ENCODE results near the gene ACTL7B.

The ACTL7B gene

DNA sequence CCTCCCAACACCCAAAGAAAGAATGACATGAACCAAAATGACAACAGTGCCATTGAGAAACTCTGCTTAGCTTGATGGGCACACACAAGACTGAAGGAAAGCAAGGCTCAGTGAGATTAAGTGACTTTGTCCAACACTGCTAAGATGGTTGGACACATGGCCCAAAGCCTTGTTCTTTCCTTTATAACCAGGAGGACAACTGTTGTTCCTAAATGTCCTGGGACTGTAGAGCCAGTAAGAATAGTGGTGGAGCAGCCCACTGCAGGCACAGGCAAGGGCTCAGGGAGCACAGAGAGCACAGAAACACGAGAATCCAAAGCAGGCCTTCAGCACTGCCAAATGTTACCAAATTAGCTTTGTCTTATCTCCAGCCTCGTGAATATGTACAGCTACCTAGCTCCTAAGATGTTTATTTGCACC lies 10.2 kb upstream of the ACTL7B start:
- Histone ChIP-seq H3K4me1 (ENCODE audit: control insufficient read depth, low read depth, low read length) (no peaks in the 10 kb centered on the region), H3K27me3 (ENCODE audit: control insufficient read depth, insufficient read depth, low read length) (no peaks in the 10 kb centered on the region), H3K27ac (ENCODE audit: low read length) (no peak overlapping the region), H3K9me3 (ENCODE audit: control insufficient read depth, low read depth, low read length) (no peaks in the 10 kb centered on the region), H3K9ac (ENCODE audit: low read length) (no peak overlapping the region), H3K36me3 (ENCODE audit: control insufficient read depth, low read depth, low read length) (peaks cover 8% of the 10 kb centered on the region), H3K4me3 (ENCODE audit: low read length) (no peak overlapping the region)

DNA sequence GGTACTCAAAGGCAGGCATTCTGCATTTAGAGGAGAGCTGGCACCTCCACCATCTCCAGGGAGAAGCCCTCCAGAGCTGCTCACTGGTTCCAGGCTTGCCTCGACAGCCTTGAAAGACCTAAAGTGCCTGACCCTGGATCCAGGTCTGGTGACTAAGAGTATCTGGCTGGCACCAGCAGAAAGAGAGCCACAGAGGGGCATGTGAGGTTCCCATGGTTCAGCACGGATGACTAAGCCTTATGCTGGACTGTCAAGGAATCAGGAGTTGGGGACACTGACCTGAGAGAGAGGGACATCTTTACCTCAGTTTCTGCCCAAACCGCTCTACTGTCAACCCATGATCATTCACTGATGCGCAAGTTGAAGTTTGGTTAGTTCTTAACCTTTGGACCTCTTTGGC lies 9.3 kb upstream of the ACTL7B start:
- Histone ChIP-seq H3K27ac (ENCODE audit: low read length) (no peak overlapping the region), H3K36me3 (ENCODE audit: control insufficient read depth, low read depth, low read length) (peaks cover 6% of the 10 kb centered on the region), H3K4me3 (ENCODE audit: low read length) (no peak overlapping the region), H3K9me3 (ENCODE audit: control insufficient read depth, low read depth, low read length) (no peaks in the 10 kb centered on the region), H3K4me1 (ENCODE audit: control insufficient read depth, low read depth, low read length) (no peaks in the 10 kb centered on the region), H3K9ac (ENCODE audit: low read length) (no peak overlapping the region), H3K27me3 (ENCODE audit: control insufficient read depth, insufficient read depth, low read length) (no peaks in the 10 kb centered on the region)

DNA sequence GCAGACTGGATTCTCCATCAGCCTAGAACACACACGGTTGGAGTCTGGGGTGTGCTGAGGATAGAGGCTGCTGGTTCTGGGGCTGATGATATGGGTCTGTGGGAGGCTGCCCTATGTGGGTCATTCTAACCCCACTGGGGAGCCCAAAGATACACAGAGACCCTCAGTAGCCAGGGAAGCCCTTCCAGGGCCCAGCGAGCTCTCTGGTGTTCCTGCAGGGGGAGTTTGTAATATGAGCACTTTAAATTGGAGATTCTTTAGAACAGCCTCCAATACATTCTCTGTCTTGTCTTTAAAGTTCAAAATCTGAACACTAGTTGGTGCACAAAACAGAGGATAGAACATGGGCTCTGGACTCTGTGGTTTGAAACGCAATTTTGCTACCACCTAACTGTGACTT lies 8.7 kb upstream of the ACTL7B start:
- H3K9ac ChIP-seq (ENCODE audit: low read length), result no peak overlapping the region
- no peaks in the 10 kb centered on the region for H3K4me1 ChIP-seq (ENCODE audit: control insufficient read depth, low read depth, low read length)
- peaks cover 6% of the 10 kb centered on the region for H3K36me3 ChIP-seq (ENCODE audit: control insufficient read depth, low read depth, low read length)
- no peaks in the 10 kb centered on the region for H3K27me3 ChIP-seq (ENCODE audit: control insufficient read depth, insufficient read depth, low read length)
- H3K4me3 ChIP-seq (ENCODE audit: low read length), result no peak overlapping the region
- no peak overlapping the region for H3K27ac ChIP-seq (ENCODE audit: low read length)
- no peaks in the 10 kb centered on the region for H3K9me3 ChIP-seq (ENCODE audit: control insufficient read depth, low read depth, low read length)

DNA sequence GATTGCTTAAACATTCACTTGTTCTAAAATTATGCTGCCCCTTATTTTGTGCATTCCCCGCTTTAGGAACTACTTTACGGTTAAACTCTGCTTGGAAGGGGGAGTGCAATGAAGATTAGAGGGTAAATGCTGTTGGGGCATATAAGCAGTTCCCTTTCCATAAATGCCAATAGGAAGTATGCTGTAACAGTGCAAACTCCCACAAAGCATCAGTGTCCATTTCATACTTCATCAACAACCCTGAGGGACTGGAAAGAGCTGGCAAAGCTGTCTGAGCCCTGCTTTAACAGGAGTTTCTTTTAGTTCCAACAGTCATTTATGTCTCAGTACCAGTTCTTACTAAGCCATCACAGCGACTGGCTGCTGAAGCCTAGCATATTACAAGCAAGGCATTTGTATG lies 8.1 kb upstream of the ACTL7B start:
- Histone ChIP-seq H3K36me3 (ENCODE audit: control insufficient read depth, low read depth, low read length) (peaks cover 4% of the 10 kb centered on the region), H3K4me1 (ENCODE audit: control insufficient read depth, low read depth, low read length) (no peaks in the 10 kb centered on the region), H3K27me3 (ENCODE audit: control insufficient read depth, insufficient read depth, low read length) (no peaks in the 10 kb centered on the region), H3K27ac (ENCODE audit: low read length) (no peak overlapping the region), H3K4me3 (ENCODE audit: low read length) (no peak overlapping the region), H3K9me3 (ENCODE audit: control insufficient read depth, low read depth, low read length) (no peaks in the 10 kb centered on the region), H3K9ac (ENCODE audit: low read length) (no peak overlapping the region)

DNA sequence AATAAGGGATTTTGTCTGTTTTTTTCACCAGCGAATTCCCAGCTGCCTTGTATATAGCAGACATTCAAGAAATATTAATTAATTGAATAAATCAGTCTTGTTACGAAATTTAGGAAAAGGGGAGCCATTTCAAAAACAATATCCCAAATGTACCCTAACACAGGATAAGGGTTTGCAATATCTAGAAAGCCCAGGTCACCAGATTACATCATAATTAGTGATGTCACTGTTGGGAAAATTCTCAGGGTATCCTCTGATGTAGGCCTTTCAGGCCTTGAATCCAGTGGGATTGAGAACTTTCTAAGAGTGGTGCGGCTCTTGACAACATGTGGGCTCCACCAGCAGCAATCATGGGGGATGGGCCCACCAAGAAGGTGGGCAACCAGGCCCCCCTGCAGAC lies 6.2 kb upstream of the ACTL7B start, which contains the start of gene ACTL7A:
Gene ACTL7A (plus strand): TSS at position 270 of the 400 bp plus-strand sequence. CDS start 57 bp downstream, at position 327.
- Histone ChIP-seq H3K27ac (ENCODE audit: low read length) (no peak within 1 kb of the TSS), H3K9ac (ENCODE audit: low read length) (no peak within 1 kb of the TSS), H3K4me1 (ENCODE audit: control insufficient read depth, low read depth, low read length) (no peaks in the 10 kb centered on the region), H3K4me3 (ENCODE audit: low read length) (no peak within 1 kb of the TSS), H3K36me3 (ENCODE audit: control insufficient read depth, low read depth, low read length) (no peaks in the 10 kb centered on the region), H3K27me3 (ENCODE audit: control insufficient read depth, insufficient read depth, low read length) (no peaks in the 10 kb centered on the region), H3K9me3 (ENCODE audit: control insufficient read depth, low read depth, low read length) (no peaks in the 10 kb centered on the region)

DNA sequence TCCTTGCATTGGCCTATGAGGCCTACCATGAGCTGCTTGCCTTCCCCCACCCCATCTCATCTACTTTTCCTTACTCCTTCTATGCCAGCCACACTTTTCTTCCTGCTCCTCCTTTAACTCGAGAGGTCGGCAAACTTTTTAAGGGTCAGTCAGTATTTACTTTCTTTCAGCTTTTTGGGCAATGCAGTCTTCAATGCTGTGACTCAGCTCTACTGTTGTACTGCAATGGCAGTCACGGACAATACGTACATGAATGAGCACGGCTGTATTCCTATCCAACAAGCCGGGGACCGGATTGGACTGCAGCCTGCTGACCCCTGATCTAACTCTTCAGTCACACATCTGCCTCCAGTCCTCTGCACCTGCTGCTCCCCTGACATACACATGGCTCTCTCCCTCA lies 5.7 kb upstream of the ACTL7B start:
- H3K27ac ChIP-seq (ENCODE audit: low read length), result no peak overlapping the region
- no peaks in the 10 kb centered on the region for H3K27me3 ChIP-seq (ENCODE audit: control insufficient read depth, insufficient read depth, low read length)
- no peaks in the 10 kb centered on the region for H3K9me3 ChIP-seq (ENCODE audit: control insufficient read depth, low read depth, low read length)
- H3K36me3 ChIP-seq (ENCODE audit: control insufficient read depth, low read depth, low read length), result no peaks in the 10 kb centered on the region
- no peak overlapping the region for H3K9ac ChIP-seq (ENCODE audit: low read length)
- H3K4me1 ChIP-seq (ENCODE audit: control insufficient read depth, low read depth, low read length), result no peaks in the 10 kb centered on the region
- no peak overlapping the region for H3K4me3 ChIP-seq (ENCODE audit: low read length)

DNA sequence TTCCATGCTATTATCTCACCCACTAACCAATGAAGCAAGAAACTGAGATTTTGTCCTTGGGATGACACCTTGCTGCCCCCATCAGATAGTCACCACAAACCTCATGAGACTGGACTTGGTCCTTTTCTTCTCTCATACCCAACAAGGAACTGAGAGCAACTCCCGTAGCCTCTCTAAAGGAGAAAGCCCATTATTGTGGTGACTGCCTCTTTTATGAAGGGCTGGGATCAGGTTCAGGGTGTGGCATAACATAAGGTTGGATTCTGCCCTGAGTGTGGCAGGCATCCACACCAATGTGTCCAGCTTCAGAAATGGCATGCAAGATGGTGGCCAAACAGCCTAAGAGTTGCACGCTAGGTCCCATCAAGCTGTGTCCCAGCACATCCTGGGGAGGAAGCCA lies 5.0 kb upstream of the ACTL7B start:
- Histone ChIP-seq H3K27ac (ENCODE audit: low read length) (no peak overlapping the region), H3K36me3 (ENCODE audit: control insufficient read depth, low read depth, low read length) (no peaks in the 10 kb centered on the region), H3K9me3 (ENCODE audit: control insufficient read depth, low read depth, low read length) (no peaks in the 10 kb centered on the region), H3K9ac (ENCODE audit: low read length) (no peak overlapping the region), H3K4me3 (ENCODE audit: low read length) (no peak overlapping the region), H3K27me3 (ENCODE audit: control insufficient read depth, insufficient read depth, low read length) (no peaks in the 10 kb centered on the region), H3K4me1 (ENCODE audit: control insufficient read depth, low read depth, low read length) (no peaks in the 10 kb centered on the region)

DNA sequence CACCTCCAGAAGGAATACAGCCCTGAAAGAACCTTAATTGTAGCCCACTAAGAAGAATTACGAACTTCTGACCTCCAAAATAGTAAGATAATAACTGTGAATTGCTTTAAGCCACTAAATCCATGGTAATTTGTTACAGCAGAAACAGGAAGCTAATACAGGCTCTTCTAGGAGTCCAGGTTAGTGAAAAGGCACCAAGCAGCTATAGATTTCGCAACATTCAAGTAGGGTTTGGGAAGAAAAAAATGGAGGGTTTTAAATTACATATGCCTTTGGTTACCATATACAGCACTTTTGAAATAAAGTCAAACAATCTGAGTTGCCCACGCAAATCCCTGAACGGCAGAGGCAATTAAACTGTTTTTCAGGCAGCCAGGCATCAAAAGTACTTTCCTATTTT lies 4.6 kb upstream of the ACTL7B start:
- Histone ChIP-seq H3K4me1 (ENCODE audit: control insufficient read depth, low read depth, low read length) (no peaks in the 10 kb centered on the region), H3K9ac (ENCODE audit: low read length) (no peak overlapping the region), H3K4me3 (ENCODE audit: low read length) (no peak overlapping the region), H3K36me3 (ENCODE audit: control insufficient read depth, low read depth, low read length) (no peaks in the 10 kb centered on the region), H3K9me3 (ENCODE audit: control insufficient read depth, low read depth, low read length) (no peaks in the 10 kb centered on the region), H3K27me3 (ENCODE audit: control insufficient read depth, insufficient read depth, low read length) (no peaks in the 10 kb centered on the region), H3K27ac (ENCODE audit: low read length) (no peak overlapping the region)

DNA sequence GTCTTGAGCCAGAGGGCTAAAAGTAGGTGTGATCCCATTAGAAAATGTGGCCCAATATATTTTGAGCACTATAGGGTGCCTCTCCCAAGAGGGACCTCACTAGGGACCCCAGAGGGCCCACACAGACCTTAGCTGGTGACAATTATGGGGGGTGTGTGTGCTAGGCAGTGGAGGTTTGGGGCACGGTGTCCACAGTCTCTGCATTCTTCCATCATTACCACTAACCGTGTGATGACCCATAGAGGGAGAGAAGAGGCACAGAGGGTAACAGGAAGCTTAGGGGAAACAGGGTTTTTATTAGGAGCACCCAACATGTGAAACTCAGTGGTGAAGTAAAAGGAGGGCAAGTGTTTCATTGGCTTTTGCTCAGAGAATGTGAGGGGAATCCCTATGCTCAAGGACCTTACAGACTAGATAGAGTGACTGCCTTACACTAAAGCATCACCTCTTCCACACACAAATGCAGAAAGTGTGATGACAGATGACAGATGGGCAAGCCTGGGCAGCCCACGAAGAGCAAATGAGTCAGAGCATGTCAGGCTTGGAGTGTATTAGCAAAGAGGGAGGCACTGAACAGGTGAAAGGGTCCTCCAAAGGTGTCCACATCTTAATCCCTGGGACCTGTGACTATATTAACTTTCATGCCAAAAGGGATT lies 3.8 kb upstream of the ACTL7B start:
- no peaks in the 10 kb centered on the region for H3K4me1 ChIP-seq (ENCODE audit: control insufficient read depth, low read depth, low read length)
- no peak overlapping the region for H3K4me3 ChIP-seq (ENCODE audit: low read length)
- no peak overlapping the region for H3K9ac ChIP-seq (ENCODE audit: low read length)
- no peaks in the 10 kb centered on the region for H3K36me3 ChIP-seq (ENCODE audit: control insufficient read depth, low read depth, low read length)
- no peaks in the 10 kb centered on the region for H3K27me3 ChIP-seq (ENCODE audit: control insufficient read depth, insufficient read depth, low read length)
- H3K27ac ChIP-seq (ENCODE audit: low read length), result no peak overlapping the region
- H3K9me3 ChIP-seq (ENCODE audit: control insufficient read depth, low read depth, low read length), result no peaks in the 10 kb centered on the region

DNA sequence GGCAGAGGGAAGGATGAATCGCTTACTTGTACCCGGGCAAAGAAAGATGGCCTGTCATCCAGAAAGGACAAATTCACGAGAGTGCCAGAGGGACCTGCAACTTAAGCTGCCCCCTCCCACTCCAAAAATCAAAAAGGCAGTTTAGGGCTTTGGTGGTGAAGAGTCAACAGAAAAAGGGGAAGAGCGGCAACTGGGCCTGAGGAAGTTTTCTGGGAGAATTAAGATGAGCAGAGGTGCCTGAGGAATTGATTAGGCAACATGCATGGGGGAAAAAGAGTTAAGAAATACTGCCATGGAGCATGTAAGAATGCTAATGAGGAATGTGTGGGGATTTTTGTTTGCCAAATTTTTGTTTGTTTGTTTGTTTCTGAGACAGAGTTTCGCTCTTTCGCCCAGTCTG lies 1.8 kb upstream of the ACTL7B start:
- Histone ChIP-seq H3K9me3 (ENCODE audit: control insufficient read depth, low read depth, low read length) (no peaks in the 10 kb centered on the region), H3K27me3 (ENCODE audit: control insufficient read depth, insufficient read depth, low read length) (no peaks in the 10 kb centered on the region), H3K4me1 (ENCODE audit: control insufficient read depth, low read depth, low read length) (no peaks in the 10 kb centered on the region), H3K27ac (ENCODE audit: low read length) (no peak overlapping the region), H3K36me3 (ENCODE audit: control insufficient read depth, low read depth, low read length) (no peaks in the 10 kb centered on the region), H3K4me3 (ENCODE audit: low read length) (no peak overlapping the region), H3K9ac (ENCODE audit: low read length) (no peak overlapping the region)

DNA sequence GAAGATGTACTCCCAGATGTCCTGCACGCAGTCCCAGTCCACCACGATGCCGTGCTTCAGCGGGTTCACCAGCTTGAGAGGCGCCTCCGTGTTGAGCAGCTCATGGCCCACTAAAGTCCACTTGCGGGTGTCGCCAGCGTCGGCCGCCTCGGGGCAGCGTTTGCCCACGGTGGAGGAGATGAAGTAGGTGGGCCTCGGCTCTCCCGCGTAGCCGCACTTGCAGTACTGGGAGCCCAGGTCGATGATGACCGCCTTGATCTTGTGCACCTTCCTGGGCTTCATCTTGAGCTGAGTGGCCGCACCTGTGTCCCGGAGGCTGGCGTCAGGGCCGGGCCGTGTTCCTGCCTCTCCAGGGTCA lies 278 bp downstream of the ACTL7B start:
- H3K27ac ChIP-seq (ENCODE audit: low read length), result no peak overlapping the region
- H3K4me1 ChIP-seq (ENCODE audit: control insufficient read depth, low read depth, low read length), result no peaks in the 10 kb centered on the region
- H3K4me3 ChIP-seq (ENCODE audit: low read length), result no peak overlapping the region
- no peaks in the 10 kb centered on the region for H3K27me3 ChIP-seq (ENCODE audit: control insufficient read depth, insufficient read depth, low read length)
- no peaks in the 10 kb centered on the region for H3K9me3 ChIP-seq (ENCODE audit: control insufficient read depth, low read depth, low read length)
- H3K9ac ChIP-seq (ENCODE audit: low read length), result no peak overlapping the region
- no peaks in the 10 kb centered on the region for H3K36me3 ChIP-seq (ENCODE audit: control insufficient read depth, low read depth, low read length)

DNA sequence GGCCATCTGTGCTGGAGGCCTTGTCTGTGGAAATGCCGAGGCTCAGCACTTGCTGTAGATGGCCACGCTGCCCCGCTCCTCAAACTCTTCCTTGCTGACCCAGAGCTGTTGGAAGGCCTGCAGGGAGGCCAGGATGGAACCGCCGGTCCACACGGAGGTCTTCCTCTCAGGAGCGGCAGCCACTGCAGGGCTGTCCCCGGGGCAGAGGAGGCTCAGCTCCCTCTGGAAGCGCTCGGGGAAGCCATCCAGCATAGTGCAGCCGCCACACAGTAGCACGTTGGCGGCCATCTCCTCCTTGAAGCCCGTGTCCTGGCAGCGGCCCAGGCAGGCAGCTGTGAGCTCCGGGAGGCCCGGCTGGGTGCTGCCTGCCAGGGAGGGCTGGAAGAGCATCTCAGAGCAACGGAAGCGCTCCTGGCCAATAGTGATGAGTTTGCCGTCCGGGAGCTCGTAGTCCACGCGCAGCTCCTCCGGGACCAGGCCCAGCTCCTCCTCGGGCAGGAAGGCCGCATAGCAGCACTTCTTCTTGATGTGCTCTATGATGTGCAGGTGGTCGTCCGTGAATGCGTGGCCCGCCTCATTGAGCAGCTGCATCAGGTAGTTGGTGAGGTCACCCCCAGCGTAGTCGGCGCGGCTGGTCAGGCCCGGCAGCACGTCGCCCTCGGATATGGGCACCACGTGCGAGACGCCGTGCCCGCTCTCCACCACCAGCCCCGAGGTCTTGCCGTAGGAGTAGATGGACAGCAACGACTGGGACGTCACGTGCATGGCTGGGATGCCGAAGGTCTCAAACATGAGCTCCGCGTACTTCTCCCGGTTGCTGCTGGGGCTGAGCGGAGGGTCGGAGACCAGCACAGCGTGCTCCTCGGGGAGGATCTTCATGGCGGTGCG lies 901 bp downstream of the ACTL7B start:
- Histone ChIP-seq H3K9ac (ENCODE audit: low read length) (no peak overlapping the region), H3K27me3 (ENCODE audit: control insufficient read depth, insufficient read depth, low read length) (no peaks in the 10 kb centered on the region), H3K4me1 (ENCODE audit: control insufficient read depth, low read depth, low read length) (no peaks in the 10 kb centered on the region), H3K4me3 (ENCODE audit: low read length) (no peak overlapping the region), H3K27ac (ENCODE audit: low read length) (no peak overlapping the region), H3K36me3 (ENCODE audit: control insufficient read depth, low read depth, low read length) (no peaks in the 10 kb centered on the region), H3K9me3 (ENCODE audit: control insufficient read depth, low read depth, low read length) (no peaks in the 10 kb centered on the region)
